Neural progenitor cell (in vitro differentiated cells): ENCODE results near the gene ARPC5L. TPM values are rescaled to one million over a fixed set of nuclear protein-coding genes. Genes with fewer than 3 reads are reported as not detected.

ENCODE experiments used
- DNase-seq: peaks from one replicate; pipeline ENCODE4 v3.0.0-alpha.2; 2016; ENCODE audit warnings: low spot score
- H2AFZ ChIP-seq: fragments of 200-600 bp; sonication (generic); replicated peaks from 2 replicates; pipeline ENCODE4 v1.6.1; 2016; ENCODE audit warnings: antibody characterized with exemption
- H3F3A ChIP-seq: fragments of 200-600 bp; sonication (generic); 2 replicates; pipeline ENCODE4 v1.6.1; 2016; ENCODE audit warnings: antibody characterized with exemption, low read depth
- H3K27ac ChIP-seq: fragments of 200-600 bp; sonication (generic); 2 replicates; pipeline ENCODE4 v1.5.1; 2016; ENCODE audit warnings: mild to moderate bottlenecking
- H3K27me3 ChIP-seq: fragments of 200-600 bp; sonication (generic); 2 replicates; pipeline ENCODE4 v1.6.1; 2016; ENCODE audit warnings: mild to moderate bottlenecking, moderate library complexity
- H3K36me3 ChIP-seq: fragments of 200-600 bp; sonication (generic); 2 replicates; pipeline ENCODE4 v1.5.1; 2016
- H3K4me1 ChIP-seq: fragments of 200-600 bp; sonication (generic); 2 replicates; pipeline ENCODE4 v1.6.1; 2016; ENCODE audit warnings: mixed run types
- H3K4me2 ChIP-seq: fragments of 200-600 bp; sonication (generic); 2 replicates; pipeline ENCODE4 v1.6.1; 2016
- H3K4me3 ChIP-seq: fragments of 200-600 bp; sonication (generic); 2 replicates; pipeline ENCODE4 v1.5.1; 2016
- H3K79me2 ChIP-seq: fragments of 200-600 bp; sonication (generic); 2 replicates; pipeline ENCODE4 v1.6.1; 2016; ENCODE audit warnings: low read depth
- H3K9ac ChIP-seq: fragments of 200-600 bp; sonication (generic); 2 replicates; pipeline ENCODE4 v1.6.1; 2016
- H3K9me3 ChIP-seq: fragments of 200-600 bp; sonication (generic); 2 replicates; pipeline ENCODE4 v1.5.1; 2016; ENCODE audit warnings: low read depth
- H4K20me1 ChIP-seq: fragments of 200-600 bp; sonication (generic); 2 replicates; pipeline ENCODE4 v1.6.1; 2016; ENCODE audit warnings: low read depth
- H3K27ac Mint-ChIP-seq: 3 replicates; pipeline ENCODE4 v1.8.0; 2021; ENCODE audit warnings: mixed read lengths
- H3K27me3 Mint-ChIP-seq: 2 replicates; pipeline ENCODE4 v1.8.0; 2022; ENCODE audit warnings: low read depth, mild to moderate bottlenecking, inconsistent platforms, moderate library complexity, mixed read lengths; ENCODE audit not compliant: insufficient read depth
- H3K36me3 Mint-ChIP-seq: 3 replicates; pipeline ENCODE4 v1.8.0; 2021; ENCODE audit warnings: mixed read lengths
- H3K4me1 Mint-ChIP-seq: 3 replicates; pipeline ENCODE4 v1.8.0; 2021; ENCODE audit warnings: mixed read lengths
- H3K4me3 Mint-ChIP-seq: 3 replicates; pipeline ENCODE4 v1.8.0; 2021; ENCODE audit warnings: mild to moderate bottlenecking, moderate library complexity, mixed read lengths
- H3K9me3 Mint-ChIP-seq: 3 replicates; pipeline ENCODE4 v1.8.0; 2020; ENCODE audit warnings: mixed read lengths
- EZH2 ChIP-seq: fragments of 200-600 bp; sonication (generic); IDR thresholded peaks from 2 replicates; pipeline ENCODE4 v1.6.1; 2017; ENCODE audit warnings: antibody characterized with exemption, mild to moderate bottlenecking, moderate library complexity
- EZH2phosphoT487 ChIP-seq: fragments of 200-600 bp; sonication (generic); IDR thresholded peaks from 2 replicates; pipeline ENCODE4 v1.6.1; 2017; ENCODE audit warnings: antibody characterized with exemption
- total RNA-seq: library from RNA; depleted of rRNA; stranded (reverse); fragments of >200 nt; gene quantifications from 2 replicates; pipeline ENCODE4 v1.2.3, GENCODE V29; 2015; ENCODE audit warnings: low replicate concordance
- TF ChIP-seq, protein P1 (sequence below): fragments of 200-600 bp; sonication (generic); IDR thresholded peaks from 2 replicates; pipeline ENCODE4 v1.5.1; 2017; ENCODE audit warnings: antibody characterized with exemption, mild to moderate bottlenecking

Gene ARPC5L
- total RNA-seq, 1 donor from 2014 or later, result 24.0 TPM

DNA sequence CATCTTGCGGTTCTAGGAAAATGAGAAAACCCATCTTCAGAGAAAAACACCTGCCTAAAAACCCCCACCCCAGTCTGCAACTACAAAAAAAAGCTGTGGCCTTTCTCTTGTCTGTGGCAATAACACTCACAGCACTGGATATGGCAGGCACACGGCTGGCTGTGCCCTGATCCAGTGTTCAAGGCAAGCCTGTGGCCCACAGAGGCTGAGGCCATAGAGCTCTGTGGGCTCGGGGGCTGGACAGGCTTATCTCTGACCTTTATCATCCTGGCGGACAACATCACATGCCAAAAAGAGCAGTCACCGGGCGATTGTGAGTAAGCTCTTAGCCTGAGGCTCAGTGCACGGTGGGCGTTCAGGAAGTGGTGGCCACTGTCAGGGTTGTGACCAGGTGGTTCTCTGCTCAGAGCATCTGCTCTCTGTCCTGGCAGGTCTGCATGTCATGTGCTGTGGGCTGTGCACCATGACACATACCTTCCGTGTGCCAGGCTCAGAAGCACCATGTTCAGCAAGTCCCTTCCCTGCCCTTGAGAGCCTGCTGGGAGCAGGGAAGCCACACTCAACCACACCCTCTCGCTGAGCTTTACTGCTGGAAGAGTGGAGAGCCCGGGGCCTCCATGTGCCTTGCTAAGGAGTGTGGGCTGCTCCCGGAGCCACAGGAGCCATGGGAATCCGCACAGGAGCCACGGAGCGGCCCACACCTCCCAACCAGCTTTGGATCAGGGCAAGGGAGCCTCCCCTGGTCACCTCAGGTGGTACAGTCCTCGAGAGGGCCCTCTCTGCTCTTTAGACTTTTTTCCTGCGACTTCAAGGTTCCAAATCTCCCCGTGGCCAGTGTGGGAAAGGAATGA is 43.3 kb upstream of the ARPC5L start:
- H3K27ac ChIP-seq, result no peak overlapping the region
- H3K36me3 ChIP-seq, result no peaks in the 10 kb centered on the region
- H2AFZ ChIP-seq, result peak overlapping the region; percentile 38
- no peak overlapping the region for H3K4me3 ChIP-seq
- Mint-ChIP-seq H3K36me3 (no peaks in the 10 kb centered on the region), H3K4me3 (no peak overlapping the region), H3K27me3 (peaks cover 2% of the 10 kb centered on the region), H3K4me1 (peaks cover 23% of the 10 kb centered on the region), H3K9me3 (no peaks in the 10 kb centered on the region), H3K27ac (peak overlapping the region; percentile 73)
- no peaks in the 10 kb centered on the region for H3K27me3 ChIP-seq
- H3K79me2 ChIP-seq, result no peaks in the 10 kb centered on the region
- H3K4me1 ChIP-seq, result peaks cover 10% of the 10 kb centered on the region
- H4K20me1 ChIP-seq, result no peaks in the 10 kb centered on the region
- H3K9ac ChIP-seq, result no peak overlapping the region
- no peak overlapping the region for H3K4me2 ChIP-seq
- no peak for DNase-seq
- TF ChIP-seq EZH2 (no peak), EZH2phosphoT487 (no peak)
- TF ChIP-seq, protein P1, sequence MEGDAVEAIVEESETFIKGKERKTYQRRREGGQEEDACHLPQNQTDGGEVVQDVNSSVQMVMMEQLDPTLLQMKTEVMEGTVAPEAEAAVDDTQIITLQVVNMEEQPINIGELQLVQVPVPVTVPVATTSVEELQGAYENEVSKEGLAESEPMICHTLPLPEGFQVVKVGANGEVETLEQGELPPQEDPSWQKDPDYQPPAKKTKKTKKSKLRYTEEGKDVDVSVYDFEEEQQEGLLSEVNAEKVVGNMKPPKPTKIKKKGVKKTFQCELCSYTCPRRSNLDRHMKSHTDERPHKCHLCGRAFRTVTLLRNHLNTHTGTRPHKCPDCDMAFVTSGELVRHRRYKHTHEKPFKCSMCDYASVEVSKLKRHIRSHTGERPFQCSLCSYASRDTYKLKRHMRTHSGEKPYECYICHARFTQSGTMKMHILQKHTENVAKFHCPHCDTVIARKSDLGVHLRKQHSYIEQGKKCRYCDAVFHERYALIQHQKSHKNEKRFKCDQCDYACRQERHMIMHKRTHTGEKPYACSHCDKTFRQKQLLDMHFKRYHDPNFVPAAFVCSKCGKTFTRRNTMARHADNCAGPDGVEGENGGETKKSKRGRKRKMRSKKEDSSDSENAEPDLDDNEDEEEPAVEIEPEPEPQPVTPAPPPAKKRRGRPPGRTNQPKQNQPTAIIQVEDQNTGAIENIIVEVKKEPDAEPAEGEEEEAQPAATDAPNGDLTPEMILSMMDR, result no peak
- H3K9me3 ChIP-seq, result no peaks in the 10 kb centered on the region
- peaks cover 4% of the 10 kb centered on the region for H3F3A ChIP-seq

GRCh38 chr9:124820698-124821623 is 41.0 kb upstream of the ARPC5L start:
- no peak overlapping the region for H3K9ac ChIP-seq
- Mint-ChIP-seq H3K36me3 (no peaks in the 10 kb centered on the region), H3K27me3 (peaks cover 2% of the 10 kb centered on the region), H3K4me3 (no peak overlapping the region), H3K27ac (peak overlapping the region; percentile 85), H3K4me1 (peaks cover 17% of the 10 kb centered on the region), H3K9me3 (no peaks in the 10 kb centered on the region)
- no peak for DNase-seq
- TF ChIP-seq, protein P1, result no peak
- TF ChIP-seq EZH2, result no peak
- no peak for TF ChIP-seq EZH2phosphoT487
- H3K4me2 ChIP-seq, result no peak overlapping the region
- no peaks in the 10 kb centered on the region for H4K20me1 ChIP-seq
- peak overlapping the region; percentile 50 for H2AFZ ChIP-seq
- H3K36me3 ChIP-seq, result no peaks in the 10 kb centered on the region
- H3K27me3 ChIP-seq, result no peaks in the 10 kb centered on the region
- H3K9me3 ChIP-seq, result no peaks in the 10 kb centered on the region
- H3F3A ChIP-seq, result no peaks in the 10 kb centered on the region
- peaks cover 7% of the 10 kb centered on the region for H3K4me1 ChIP-seq
- H3K4me3 ChIP-seq, result no peak overlapping the region
- H3K79me2 ChIP-seq, result no peaks in the 10 kb centered on the region
- no peak overlapping the region for H3K27ac ChIP-seq

DNA sequence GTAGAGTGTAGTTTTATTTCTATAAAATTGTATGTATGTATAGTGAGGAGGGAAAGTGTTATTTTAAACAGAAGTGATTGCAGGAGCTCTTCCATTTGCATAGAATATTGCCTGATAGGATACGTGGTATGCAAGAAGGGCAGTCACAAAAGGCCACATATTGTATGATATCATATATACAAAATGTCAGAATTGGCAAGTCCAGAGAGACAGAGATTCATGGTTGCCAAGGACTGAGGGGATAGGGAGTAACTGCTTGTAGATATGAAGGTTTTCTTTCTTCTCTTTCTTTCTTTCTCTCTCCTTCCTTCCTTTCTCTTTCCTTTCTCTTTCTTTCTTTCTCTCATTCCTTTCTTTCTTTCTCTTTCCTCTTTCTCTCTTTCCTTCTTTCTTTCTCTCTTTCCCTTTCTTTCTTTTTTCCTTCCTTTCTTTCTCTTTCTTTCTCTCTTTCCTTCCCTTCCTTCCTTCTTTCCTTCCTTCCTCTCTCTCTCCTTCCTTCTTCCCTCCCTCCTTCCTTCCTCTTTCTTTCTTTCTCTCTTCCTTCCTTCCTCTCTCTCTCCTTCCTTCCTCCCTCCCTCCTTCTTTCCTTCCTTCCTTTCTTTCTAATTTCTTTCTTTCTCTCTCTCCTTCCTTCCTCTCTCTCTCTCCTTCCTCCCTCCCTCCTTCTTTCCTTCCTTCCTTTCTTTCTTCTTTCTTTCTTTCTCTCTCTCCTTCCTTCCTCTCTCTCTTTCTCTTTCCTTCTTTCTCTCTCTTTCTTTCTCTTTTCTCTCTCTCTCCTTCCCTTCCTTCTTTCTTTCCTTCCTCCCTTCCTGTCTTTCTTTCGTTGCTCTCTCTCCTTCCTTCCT is 33.2 kb upstream of the ARPC5L start:
- Histone ChIP-seq H3K27ac (no peak overlapping the region), H3K27me3 (no peaks in the 10 kb centered on the region), H4K20me1 (no peaks in the 10 kb centered on the region), H3K4me3 (no peak overlapping the region), H3K9ac (no peak overlapping the region), H3K9me3 (no peaks in the 10 kb centered on the region), H2AFZ (peak overlapping the region; percentile 68), H3K4me2 (no peak overlapping the region), H3K36me3 (no peaks in the 10 kb centered on the region), H3K4me1 (peaks cover 6% of the 10 kb centered on the region), H3F3A (no peaks in the 10 kb centered on the region), H3K79me2 (no peaks in the 10 kb centered on the region)
- Mint-ChIP-seq H3K4me1 (peaks cover 9% of the 10 kb centered on the region), H3K27me3 (no peaks in the 10 kb centered on the region), H3K9me3 (no peaks in the 10 kb centered on the region), H3K27ac (no peak overlapping the region), H3K4me3 (no peak overlapping the region), H3K36me3 (no peaks in the 10 kb centered on the region)
- DNase-seq, result no peak
- TF ChIP-seq, protein P1, result no peak
- TF ChIP-seq EZH2 (no peak), EZH2phosphoT487 (no peak)
